UCSD-AML1 (cell line): Measurements from ENCODE around the gene BPIFA2.
"Not testable (repeated sequence)": the region's sequence is repeated elsewhere in the genome, so short reads cannot be mapped to it uniquely, and the experiment has no call there.

Experiments
- DNase-seq: peaks from one replicate; lab custom pipeline; 2025; ENCODE audit not compliant: unreplicated experiment; lab: John Stamatoyannopoulos, UW

BPIFA2 gene

GRCh38 chr20:33167859-33168258 is at the start of gene BPIFA2:
Gene BPIFA2, plus strand, starts transcription at chr20:33168159. Its CDS starts 987 bp downstream, at chr20:33169146.
- no peak for DNase-seq

GRCh38 chr20:33119725-33120720 is 47.9 kb upstream of the BPIFA2 start:
- no peak for DNase-seq

- DNase-seq, result no peak
Measured at GRCh38 chr20:33120934-33121333, 47.0 kb upstream of the BPIFA2 start.

- DNase-seq, result not testable (repeated sequence)
Measured at GRCh38 chr20:33122297-33122696, 45.7 kb upstream of the BPIFA2 start.

GRCh38 chr20:33124261-33124660 is 43.7 kb upstream of the BPIFA2 start:
- no peak for DNase-seq

- DNase-seq, result no peak
Measured at GRCh38 chr20:33124994-33125393, 43.0 kb upstream of the BPIFA2 start.

- DNase-seq, result no peak
Measured at GRCh38 chr20:33125983-33126382, 42.0 kb upstream of the BPIFA2 start.

GRCh38 chr20:33127422-33128097 is 40.4 kb upstream of the BPIFA2 start:
- no peak for DNase-seq

- DNase-seq, result no peak
Measured at GRCh38 chr20:33130568-33131061, 37.3 kb upstream of the BPIFA2 start.

GRCh38 chr20:33131949-33132473 is 35.9 kb upstream of the BPIFA2 start:
- no peak for DNase-seq

GRCh38 chr20:33132513-33133372 is 35.2 kb upstream of the BPIFA2 start:
- no peak for DNase-seq

- no peak for DNase-seq
Measured at GRCh38 chr20:33133373-33133941, 34.5 kb upstream of the BPIFA2 start.

GRCh38 chr20:33137195-33137594 is 30.8 kb upstream of the BPIFA2 start:
- no peak for DNase-seq

GRCh38 chr20:33139467-33139866 is 28.5 kb upstream of the BPIFA2 start:
- no peak for DNase-seq

- DNase-seq, result no peak
Measured at GRCh38 chr20:33145521-33145920, 22.4 kb upstream of the BPIFA2 start.

GRCh38 chr20:33147299-33147698 is 20.7 kb upstream of the BPIFA2 start:
- DNase-seq, result no peak

- DNase-seq, result no peak
Measured at GRCh38 chr20:33148040-33148439, 19.9 kb upstream of the BPIFA2 start.

- DNase-seq, result no peak
Measured at GRCh38 chr20:33154252-33154651, 13.7 kb upstream of the BPIFA2 start.

- DNase-seq, result no peak
Measured at GRCh38 chr20:33158637-33159385, 9.1 kb upstream of the BPIFA2 start.

- DNase-seq, result no peak
Measured at GRCh38 chr20:33159713-33160112, 8.2 kb upstream of the BPIFA2 start.
